Vagina (tissue), 2 donors: ENCODE data around the gene CYP3A5. TPM values are rescaled to one million over a fixed set of nuclear protein-coding genes. Genes with fewer than 3 reads are reported as not detected.

Experiments
- DNase-seq, 2 donors: peaks; one replicate each; pipeline ENCODE4 v3.0.0-alpha.2; 2017; ENCODE audit errors: extremely low spot score in 2 of 2
- H3K27ac ChIP-seq: fragments of 200-600 bp; sonication (generic); one replicate; pipeline ENCODE4 v1.5.1; 2019
- H3K27me3 ChIP-seq: fragments of 200-600 bp; sonication (generic); one replicate; pipeline ENCODE4 v1.5.1; 2019
- H3K36me3 ChIP-seq, 2 donors: fragments of 200-600 bp; sonication (generic); one replicate each; pipeline ENCODE4 v1.5.1; 2017 to 2019
- H3K4me1 ChIP-seq: fragments of 200-600 bp; sonication (generic); one replicate; pipeline ENCODE4 v1.5.1; 2019
- H3K4me3 ChIP-seq, 2 donors: fragments of 200-600 bp; sonication (generic); 1 replicate in 1 of 2; 2 replicates in 1 of 2; pipeline ENCODE4 v1.5.1; 2016 to 2019
- H3K9me3 ChIP-seq: fragments of 200-600 bp; sonication (generic); one replicate; pipeline ENCODE4 v1.5.1; 2019
- CTCF ChIP-seq, 3 experiments: fragments of 450-650 bp in 2 of 3; fragments of 200-600 bp in 1 of 3; sonication (generic) in 1 of 3; IDR thresholded peaks; one replicate each; pipeline ENCODE4 v1.5.1; 2017 to 2019; ENCODE audit warnings: antibody characterized with exemption in 3 of 3, mild to moderate bottlenecking in 2 of 3, moderate library complexity in 2 of 3
- POLR2A ChIP-seq, 2 donors: fragments of 450-650 bp; IDR thresholded peaks; one replicate each; pipeline ENCODE4 v1.6.1; 2017; ENCODE audit warnings: antibody characterized with exemption in 2 of 2, mild to moderate bottlenecking in 2 of 2, moderate library complexity in 2 of 2
- POLR2AphosphoS5 ChIP-seq, 2 donors: sonication (generic); formaldehyde crosslinking; IDR thresholded peaks; one replicate each; pipeline ENCODE4 v1.9.0; 2017; ENCODE audit warnings: antibody characterized with exemption in 2 of 2, mild to moderate bottlenecking in 2 of 2, low read depth in 1 of 2; ENCODE audit not compliant: insufficient read depth in 1 of 2
- intact Hi-C: fragments of 100-400 bp; cut with DNase I; formaldehyde crosslinking; loops from one replicate; pipeline ENCODE4 v1.15.1; 2023
- small RNA-seq: library from RNA; depleted of rRNA; stranded (forward); fragments of <200 nt; gene quantifications from one replicate; pipeline ENCODE3, GENCODE V24; 2016
- total RNA-seq: library from RNA; depleted of rRNA; stranded (reverse); fragments of >200 nt; gene quantifications from one replicate; pipeline ENCODE4 v1.2.3, GENCODE V29; 2016

Gene CYP3A5
- total RNA-seq, 1 donor from 2014 or later, result 80.3 TPM

GRCh38 chr7:99605527-99605926, 74.3 kb downstream of the CYP3A5 start:
- no peak overlapping the region for H3K27ac ChIP-seq
- H3K4me3 ChIP-seq, result no peak overlapping the region
- H3K4me1 ChIP-seq, result no peaks in the 10 kb centered on the region
- TF ChIP-seq POLR2AphosphoS5 (IDR thresholded peaks at IDR 0.05; ENCODE audit: insufficient read depth in 1 of 2, low read depth in 1 of 2), result no peak
- TF ChIP-seq CTCF (IDR thresholded peaks at IDR 0.05), result no peak
- TF ChIP-seq POLR2A (IDR thresholded peaks at IDR 0.05), result no peak
- H3K36me3 ChIP-seq, result no peaks in the 10 kb centered on the region
- no peaks in the 10 kb centered on the region for H3K9me3 ChIP-seq
- intact Hi-C loops, result no loop called here
- H3K27me3 ChIP-seq, result no peaks in the 10 kb centered on the region
- no peak for DNase-seq

- H3K9me3 ChIP-seq, result no peaks in the 10 kb centered on the region
- H3K27me3 ChIP-seq, result no peaks in the 10 kb centered on the region
- intact Hi-C loops, result no loop called here
- TF ChIP-seq POLR2AphosphoS5 (IDR thresholded peaks at IDR 0.05; ENCODE audit: insufficient read depth in 1 of 2, low read depth in 1 of 2) (no peak), CTCF (IDR thresholded peaks at IDR 0.05) (no peak), POLR2A (IDR thresholded peaks at IDR 0.05) (no peak)
- H3K27ac ChIP-seq, result no peak overlapping the region
- H3K4me3 ChIP-seq, result no peak overlapping the region
- DNase-seq, result no peak
- no peaks in the 10 kb centered on the region for H3K4me1 ChIP-seq
- no peaks in the 10 kb centered on the region for H3K36me3 ChIP-seq
Observed at GRCh38 chr7:99601656-99602310, 78.0 kb downstream of the CYP3A5 start.

GRCh38 chr7:99599836-99600235, 80.0 kb downstream of the CYP3A5 start:
- Histone ChIP-seq H3K9me3 (no peaks in the 10 kb centered on the region), H3K27ac (no peak overlapping the region), H3K4me1 (no peaks in the 10 kb centered on the region), H3K36me3 (no peaks in the 10 kb centered on the region), H3K4me3 (no peak overlapping the region), H3K27me3 (no peaks in the 10 kb centered on the region)
- TF ChIP-seq CTCF (IDR thresholded peaks at IDR 0.05) (no peak), POLR2AphosphoS5 (IDR thresholded peaks at IDR 0.05; ENCODE audit: insufficient read depth in 1 of 2, low read depth in 1 of 2) (no peak), POLR2A (IDR thresholded peaks at IDR 0.05) (no peak)
- DNase-seq, result no peak
- intact Hi-C loops, result no loop called here

Small RNA genes within 50 kb of the gene (small RNA-seq; reads per million reads assigned to genes)
- not detected for gene CYP3A51P
- gene CYP3A7-CYP3A51P, result not detected

Other genes with a start within 250 kb of the CYP3A5 start
- 6.1 TPM for gene PTCD1, start 241.2 kb downstream of the CYP3A5 start, total RNA-seq
- 23.8 TPM for gene CPSF4, start 241.1 kb downstream of the CYP3A5 start, total RNA-seq
- 463 TPM for gene ATP5MF, start 213.8 kb downstream of the CYP3A5 start, total RNA-seq
- gene ZNF789, start 207.1 kb downstream of the CYP3A5 start, total RNA-seq, result 14.5 TPM
- 36.1 TPM for gene ZNF394, start 179.7 kb downstream of the CYP3A5 start, total RNA-seq
- 7.1 TPM for gene ZKSCAN5, start 175.3 kb downstream of the CYP3A5 start, total RNA-seq
- gene FAM200A, start 127.9 kb downstream of the CYP3A5 start, total RNA-seq, result 3.4 TPM
- gene ZNF655, start 121.4 kb downstream of the CYP3A5 start, total RNA-seq, result 144 TPM
- gene TMEM225B, start 81.7 kb downstream of the CYP3A5 start, total RNA-seq, result 1.2 TPM
- 12.3 TPM for gene ZSCAN25, start 63.0 kb downstream of the CYP3A5 start, total RNA-seq
- gene CYP3A7, start 55.2 kb upstream of the CYP3A5 start, total RNA-seq, result not detected
- not detected for gene CYP3A4, start 104.2 kb upstream of the CYP3A5 start, total RNA-seq
- not detected for gene CYP3A43, start 148.0 kb upstream of the CYP3A5 start, total RNA-seq
- gene OR2AE1, start 197.0 kb upstream of the CYP3A5 start, total RNA-seq, result not detected
- 33.1 TPM for gene TRIM4, start 239.5 kb upstream of the CYP3A5 start, total RNA-seq
- gene GJC3, start 249.6 kb upstream of the CYP3A5 start, total RNA-seq, result not detected